CD14-positive monocyte (primary cell): ENCODE results near the gene COPS3. TPM values are rescaled to one million over a fixed set of nuclear protein-coding genes. Genes with fewer than 3 reads are reported as not detected.
A peak's percentile ranks its signal among the peaks of the same experiment; 100 is the strongest.

Source experiments
- DNase-seq, 3 donors: peaks; one replicate each; pipeline ENCODE4 v3.0.0-alpha.2; 2011 to 2022
- H2AFZ ChIP-seq: 2 replicates; pipeline ENCODE4 v1.6.0; 2012; ENCODE audit warnings: mild to moderate bottlenecking, low read depth, low read length, inconsistent platforms; ENCODE audit not compliant: insufficient read depth, poor library complexity, severe bottlenecking
- H3K27ac ChIP-seq, 2 donors: 1 replicate in 1 of 2; 2 replicates in 1 of 2; pipeline ENCODE4 v1.5.1; 2012 to 2013; ENCODE audit warnings: low read length in 2 of 2, control low read depth in 1 of 2, inconsistent platforms in 1 of 2, low read depth in 1 of 2, mild to moderate bottlenecking in 1 of 2
- H3K27me3 ChIP-seq, 2 donors: one replicate each; pipeline versions ENCODE4 v1.6.0 to v1.6.1; 2011 to 2013; ENCODE audit warnings: low read length in 2 of 2; ENCODE audit not compliant: control insufficient read depth in 2 of 2, insufficient read depth in 2 of 2
- H3K36me3 ChIP-seq, 2 donors: replicated peaks in 1 of 2; 1 replicate in 1 of 2; 2 replicates in 1 of 2; pipeline versions ENCODE4 v1.5.1 to v1.6.1; 2012 to 2013; ENCODE audit warnings: low read length in 2 of 2, control low read depth in 1 of 2, inconsistent platforms in 1 of 2, mild to moderate bottlenecking in 1 of 2; ENCODE audit not compliant: insufficient read depth in 2 of 2, control insufficient read depth in 1 of 2
- H3K4me1 ChIP-seq, 2 donors: 1 replicate in 1 of 2; 2 replicates in 1 of 2; pipeline versions ENCODE4 v1.5.1 to v1.6.1; 2012 to 2013; ENCODE audit warnings: low read length in 2 of 2, control low read depth in 1 of 2, inconsistent platforms in 1 of 2, mild to moderate bottlenecking in 1 of 2, moderate library complexity in 1 of 2; ENCODE audit not compliant: insufficient read depth in 2 of 2, control insufficient read depth in 1 of 2
- H3K4me2 ChIP-seq: replicated peaks from 2 replicates; pipeline ENCODE3; 2012; ENCODE audit warnings: low read length, moderate library complexity, mild to moderate bottlenecking; ENCODE audit not compliant: poor library complexity, severe bottlenecking; ENCODE audit errors: extremely low read depth
- H3K4me3 ChIP-seq, 3 experiments: fragments of 200-600 bp in 1 of 3; sonication (generic) in 1 of 3; replicated peaks in 1 of 3; 1 replicate in 2 of 3; 2 replicates in 1 of 3; pipeline ENCODE4 v1.5.1; 2011 to 2013; ENCODE audit warnings: low read length in 3 of 3, mild to moderate bottlenecking in 3 of 3, control low read depth in 2 of 3, low read depth in 2 of 3, inconsistent platforms in 1 of 3, moderate library complexity in 1 of 3
- H3K79me2 ChIP-seq: 2 replicates; pipeline ENCODE4 v1.6.0; 2012; ENCODE audit warnings: mild to moderate bottlenecking, control low read depth, inconsistent platforms, low read length, moderate library complexity; ENCODE audit not compliant: insufficient read depth
- H3K9ac ChIP-seq: 2 replicates; pipeline ENCODE4 v1.6.0; 2017; ENCODE audit warnings: low read length, mild to moderate bottlenecking; ENCODE audit not compliant: insufficient read depth, poor library complexity, severe bottlenecking
- H3K9me3 ChIP-seq, 2 donors: replicated peaks in 1 of 2; 1 replicate in 1 of 2; 2 replicates in 1 of 2; pipeline versions ENCODE4 v1.5.1 to v1.6.1; 2012 to 2013; ENCODE audit warnings: low read length in 2 of 2, control low read depth in 1 of 2; ENCODE audit not compliant: control insufficient read depth in 1 of 2, insufficient read depth in 1 of 2
- H4K20me1 ChIP-seq: 2 replicates; pipeline ENCODE4 v1.6.0; 2012; ENCODE audit warnings: mild to moderate bottlenecking, low read length, control low read depth, moderate library complexity; ENCODE audit not compliant: insufficient read depth
- H3K27ac Mint-ChIP-seq, 7 donors: one replicate each; pipeline ENCODE4 v1.8.0; 2020; ENCODE audit warnings: mild to moderate bottlenecking in 7 of 7, mixed read lengths in 7 of 7, moderate library complexity in 6 of 7, inconsistent platforms in 2 of 7
- H3K27me3 Mint-ChIP-seq, 3 donors: one replicate each; pipeline ENCODE4 v1.8.0; 2021 to 2022; ENCODE audit warnings: low read depth in 3 of 3, mild to moderate bottlenecking in 3 of 3, mixed read lengths in 3 of 3, moderate library complexity in 3 of 3, inconsistent platforms in 1 of 3
- H3K36me3 Mint-ChIP-seq, 2 donors: one replicate each; pipeline ENCODE4 v1.8.0; 2020; ENCODE audit warnings: mixed read lengths in 2 of 2, inconsistent platforms in 1 of 2, mild to moderate bottlenecking in 1 of 2
- H3K4me1 Mint-ChIP-seq: one replicate; pipeline ENCODE4 v1.8.0; 2020; ENCODE audit warnings: mild to moderate bottlenecking, mixed read lengths
- H3K4me3 Mint-ChIP-seq, 2 donors: one replicate each; pipeline ENCODE4 v1.8.0; 2020; ENCODE audit warnings: mild to moderate bottlenecking in 2 of 2, mixed read lengths in 2 of 2, moderate library complexity in 1 of 2
- H3K9me3 Mint-ChIP-seq, 7 donors: one replicate each; pipeline ENCODE4 v1.8.0; 2020 to 2022; ENCODE audit warnings: mixed read lengths in 7 of 7, mild to moderate bottlenecking in 6 of 7, moderate library complexity in 6 of 7, inconsistent platforms in 2 of 7
- CTCF ChIP-seq: fragments of 200-600 bp; IDR thresholded peaks from one replicate; pipeline ENCODE4 v1.8.0; 2022; ENCODE audit warnings: antibody characterized with exemption, mild to moderate bottlenecking
- WGBS: methylation state at CpG from one replicate; pipeline ENCODE4 v1.1.5; 2013; ENCODE audit warnings: missing lambda C conversion rate; ENCODE audit not compliant: insufficient coverage; 5-methylcytosine and 5-hydroxymethylcytosine counted together
- intact Hi-C, 2 donors: fragments of 100-400 bp; cut with micrococcal nuclease; formaldehyde crosslinking; loops; one replicate each; pipeline versions ENCODE4 v1.15.0 to v1.15.1; 2023
- polyA plus RNA-seq, 3 donors: library from polyadenylated mRNA; depleted of rRNA in 1 of 3; unstranded in 2 of 3; stranded (reverse) in 1 of 3; fragments of 300-500 nt in 2 of 3; fragments of >200 nt in 1 of 3; fragmentation: Illumina TruSeq in 2 of 3; gene quantifications; 1 replicate in 2 of 3; 2 replicates in 1 of 3; pipeline ENCODE4 v1.2.3, GENCODE V29; 2012 to 2021

The COPS3 gene
- polyA plus RNA-seq, 3 donors: 47.6 to 122 (median 117) TPM

GRCh38 chr17:17304521-17304985 lies 23.5 kb upstream of the COPS3 start:
- Mint-ChIP-seq H3K4me1 (peaks cover 66% of the 10 kb centered on the region), H3K36me3 (no peaks in the 10 kb centered on the region), H3K4me3 (peak overlapping the region; percentile 80 to 82), H3K27me3 (peaks cover 5 to 15% (median 7%) of the 10 kb centered on the region in 3 donors), H3K27ac (peak overlapping the region in 2 of 7 donors; percentile 6 to 14), H3K9me3 (peaks cover 0 to 4% (median 0%) of the 10 kb centered on the region in 7 donors)
- peak overlapping the region in 1 of 3 experiments; percentile 8 for H3K4me3 ChIP-seq
- intact Hi-C loops: loop anchor here in 1 of 2 donors (10.0 kb wide), 1 partner anchor 300 kb away; no protein-coding TSS in a partner anchor
- peaks cover 62 to 75% of the 10 kb centered on the region in 2 donors for H3K4me1 ChIP-seq
- no peaks in the 10 kb centered on the region for H4K20me1 ChIP-seq
- no CpG with 5 or more reads among the region's 2 CpGs for WGBS
- no peaks in the 10 kb centered on the region for H3K9me3 ChIP-seq
- no peak for TF ChIP-seq CTCF
- H3K4me2 ChIP-seq: peak overlapping the region; percentile 30
- no peak overlapping the region for H3K27ac ChIP-seq
- DNase-seq: no peak
- H3K9ac ChIP-seq: no peak overlapping the region
- H3K27me3 ChIP-seq: peaks cover 0 to 6% of the 10 kb centered on the region in 2 donors
- H3K36me3 ChIP-seq: no peaks in the 10 kb centered on the region
- H3K79me2 ChIP-seq: no peaks in the 10 kb centered on the region
- H2AFZ ChIP-seq: no peak overlapping the region

GRCh38 chr17:17303847-17304490 lies 22.9 kb upstream of the COPS3 start:
- H3K4me3 ChIP-seq: peak overlapping the region; percentile 12 to 75 (median 16)
- H3K9ac ChIP-seq: no peak overlapping the region
- peaks cover 0 to 6% of the 10 kb centered on the region in 2 donors for H3K27me3 ChIP-seq
- intact Hi-C loops: loop anchor here in 1 of 2 donors (2.0 to 10.0 kb wide), 2 partner anchors 25 to 299 kb away; no protein-coding TSS in a partner anchor
- H3K9me3 Mint-ChIP-seq: peaks cover 0 to 2% (median 0%) of the 10 kb centered on the region in 7 donors
- 2% methylated on average over 10 of the region's 21 CpGs for WGBS
- H4K20me1 ChIP-seq: no peaks in the 10 kb centered on the region
- no peaks in the 10 kb centered on the region for H3K36me3 ChIP-seq
- no peaks in the 10 kb centered on the region for H3K36me3 Mint-ChIP-seq
- H3K27ac ChIP-seq: no peak overlapping the region
- H3K79me2 ChIP-seq: no peaks in the 10 kb centered on the region
- H3K27me3 Mint-ChIP-seq: peaks cover 5 to 17% (median 7%) of the 10 kb centered on the region in 3 donors
- H2AFZ ChIP-seq: peak overlapping the region; percentile 82
- H3K4me2 ChIP-seq: peak overlapping the region; percentile 87
- H3K9me3 ChIP-seq: no peaks in the 10 kb centered on the region
- peaks cover 62% of the 10 kb centered on the region for H3K4me1 Mint-ChIP-seq
- TF ChIP-seq CTCF: no peak
- H3K4me1 ChIP-seq: peaks cover 57 to 70% of the 10 kb centered on the region in 2 donors
- no peak for DNase-seq
- peak overlapping the region in 2 of 7 donors; percentile 11 to 14 for H3K27ac Mint-ChIP-seq
- peak overlapping the region; percentile 80 to 82 for H3K4me3 Mint-ChIP-seq
